Breast epithelium (tissue), 4 donors: ENCODE measurements around the gene MYO1B. TPM values are rescaled to one million over a fixed set of nuclear protein-coding genes. Genes with fewer than 3 reads are reported as not detected.

Experiments used
- DNase-seq, 2 donors: peaks; one replicate each; pipeline ENCODE4 v3.0.0-alpha.2; 2019; ENCODE audit warnings: low spot score in 2 of 2
- H3K27ac ChIP-seq, 2 donors: fragments of 200-600 bp; sonication (generic) in 1 of 2; one replicate each; pipeline ENCODE4 v1.5.1; 2016 to 2019; ENCODE audit warnings: mild to moderate bottlenecking in 1 of 2
- H3K27me3 ChIP-seq, 2 donors: fragments of 200-600 bp; sonication (generic) in 1 of 2; one replicate each; pipeline versions ENCODE4 v1.5.1 to v1.6.0; 2017 to 2019; ENCODE audit warnings: control low read depth in 1 of 2, mild to moderate bottlenecking in 1 of 2
- H3K36me3 ChIP-seq: fragments of 200-600 bp; one replicate; pipeline ENCODE4 v1.5.1; 2019
- H3K4me1 ChIP-seq, 2 donors: fragments of 200-600 bp; sonication (generic); one replicate each; pipeline ENCODE4 v1.5.1; 2016 to 2019; ENCODE audit warnings: control low read depth in 1 of 2
- H3K4me3 ChIP-seq, 3 donors: fragments of 200-600 bp; sonication (generic); 1 replicate in 2 of 3; 2 replicates in 1 of 3; pipeline ENCODE4 v1.5.1; 2016 to 2019; ENCODE audit warnings: mild to moderate bottlenecking in 3 of 3, moderate library complexity in 2 of 3
- H3K9me3 ChIP-seq, 2 donors: fragments of 200-600 bp; sonication (generic) in 1 of 2; one replicate each; pipeline ENCODE4 v1.5.1; 2016 to 2019; ENCODE audit warnings: control low read depth in 1 of 2
- CTCF ChIP-seq, 3 donors: fragments of 450-650 bp; IDR thresholded peaks; one replicate each; pipeline ENCODE4 v1.5.1; 2016 to 2017; ENCODE audit warnings: antibody characterized with exemption in 3 of 3, mild to moderate bottlenecking in 3 of 3, moderate library complexity in 3 of 3
- POLR2A ChIP-seq: fragments of 450-650 bp; IDR thresholded peaks from one replicate; pipeline ENCODE4 v1.6.1; 2016; ENCODE audit warnings: antibody characterized with exemption, mild to moderate bottlenecking, moderate library complexity
- POLR2AphosphoS5 ChIP-seq, 3 donors: sonication (generic); formaldehyde crosslinking; IDR thresholded peaks; one replicate each; pipeline ENCODE4 v1.6.1; 2017; ENCODE audit warnings: antibody characterized with exemption in 3 of 3
- intact Hi-C: fragments of 100-400 bp; cut with DNase I; formaldehyde crosslinking; loops from one replicate; pipeline ENCODE4 v1.15.1; 2023; ENCODE audit warnings: low total_unique reads
- total RNA-seq, 3 donors: library from RNA; depleted of rRNA; stranded (reverse); fragments of >200 nt; gene quantifications; one replicate each; pipeline ENCODE4 v1.1.0, GENCODE V29; 2016

Gene MYO1B
- total RNA-seq, 3 donors from 2014 or later, result 34.1 to 73.9 (median 63.9) TPM

- Histone ChIP-seq H3K27ac (no peak overlapping the region), H3K27me3 (no peaks in the 10 kb centered on the region), H3K36me3 (no peaks in the 10 kb centered on the region), H3K4me1 (no peaks in the 10 kb centered on the region), H3K4me3 (no peak overlapping the region), H3K9me3 (no peaks in the 10 kb centered on the region)
- TF ChIP-seq POLR2AphosphoS5 (IDR thresholded peaks at IDR 0.05) (no peak), POLR2A (no peak), CTCF (IDR thresholded peaks at IDR 0.05) (peak in 1 of 3 donors; percentile 15)
- intact Hi-C loops, result no loop called here
- DNase-seq, result no peak
Observed at GRCh38 chr2:191369034-191369433, 123.8 kb downstream of the MYO1B start.

- H3K4me3 ChIP-seq, result no peak overlapping the region
- DNase-seq, result no peak
- intact Hi-C loops, result no loop called here
- H3K9me3 ChIP-seq, result no peaks in the 10 kb centered on the region
- no peak overlapping the region for H3K27ac ChIP-seq
- H3K4me1 ChIP-seq, result peaks cover 0 to 4% of the 10 kb centered on the region in 2 donors
- H3K36me3 ChIP-seq, result no peaks in the 10 kb centered on the region
- no peaks in the 10 kb centered on the region for H3K27me3 ChIP-seq
- TF ChIP-seq CTCF (IDR thresholded peaks at IDR 0.05), result no peak
Observed at GRCh38 chr2:191374366-191374765, 129.2 kb downstream of the MYO1B start.

GRCh38 chr2:191374939-191375338, 129.7 kb downstream of the MYO1B start:
- H3K9me3 ChIP-seq, result no peaks in the 10 kb centered on the region
- peaks cover 0 to 4% of the 10 kb centered on the region in 2 donors for H3K4me1 ChIP-seq
- H3K27ac ChIP-seq, result no peak overlapping the region
- H3K4me3 ChIP-seq, result no peak overlapping the region
- intact Hi-C loops, result no loop called here
- no peaks in the 10 kb centered on the region for H3K27me3 ChIP-seq
- H3K36me3 ChIP-seq, result no peaks in the 10 kb centered on the region
- DNase-seq, result no peak
- TF ChIP-seq POLR2AphosphoS5 (IDR thresholded peaks at IDR 0.05) (no peak), CTCF (IDR thresholded peaks at IDR 0.05) (no peak), POLR2A (no peak)

- no peak for TF ChIP-seq CTCF (IDR thresholded peaks at IDR 0.05)
- no peak for TF ChIP-seq POLR2A
- TF ChIP-seq POLR2AphosphoS5 (IDR thresholded peaks at IDR 0.05), result no peak
- Histone ChIP-seq H3K4me1 (peaks cover 0 to 4% of the 10 kb centered on the region in 2 donors), H3K27ac (no peak overlapping the region)
Observed at GRCh38 chr2:191376981-191377629, 131.9 kb downstream of the MYO1B start.

GRCh38 chr2:191379375-191379774, 134.2 kb downstream of the MYO1B start:
- Histone ChIP-seq H3K4me1 (peaks cover 0 to 4% of the 10 kb centered on the region in 2 donors), H3K4me3 (no peak overlapping the region), H3K9me3 (no peaks in the 10 kb centered on the region), H3K27ac (no peak overlapping the region), H3K27me3 (no peaks in the 10 kb centered on the region), H3K36me3 (no peaks in the 10 kb centered on the region)
- TF ChIP-seq CTCF (IDR thresholded peaks at IDR 0.05) (no peak), POLR2A (no peak)
- DNase-seq, result no peak
- intact Hi-C loops, result no loop called here

More at GRCh38 chr2:191376981-191377629, 131.9 kb downstream of the MYO1B start:
- peak in 1 of 2 donors; percentile 42 for DNase-seq
- intact Hi-C loops, result no loop called here
- no peaks in the 10 kb centered on the region for H3K9me3 ChIP-seq
- H3K4me3 ChIP-seq, result no peak overlapping the region
- no peaks in the 10 kb centered on the region for H3K36me3 ChIP-seq
- H3K27me3 ChIP-seq, result no peaks in the 10 kb centered on the region
